HepG2 (cell line): ENCODE measurements around the gene SIGLEC14. TPM values are rescaled to one million over a fixed set of nuclear protein-coding genes. Genes with fewer than 3 reads are reported as not detected.

Experiments
- ATAC-seq: fragments of 200-7000 bp; cut with Tn5 transposase; 3 replicates; pipeline ENCODE4 v1.9.1; 2020; ENCODE audit warnings: mild to moderate bottlenecking, moderate library complexity
- BruUV-seq: library from RNA; stranded (reverse); fragments of 400-500 nt; replicated peaks from 2 replicates; lab custom pipeline; 2021; lab: Mats Ljungman, UMichigan
- CTCF ChIA-PET: fragments of 300-600 bp; formaldehyde crosslinking; extraction: SDS; loops from one replicate; lab custom pipeline; 2021; ENCODE audit warnings: low total read pairs, inconsistent platforms, low intra/inter-chr PET ratio; lab: Yijun Ruan, JAX
- POLR2A ChIA-PET: fragments of 350-600 bp; sonication (Branson Sonifier 250); formaldehyde crosslinking; loops from one replicate; lab custom pipeline; 2020; ENCODE audit warnings: antibody characterized with exemption, inconsistent platforms; lab: Yijun Ruan, JAX
- DNase-seq: peaks from one replicate; pipeline ENCODE4 v3.0.0-alpha.2; 2015; ENCODE audit warnings: low spot score
- FAIRE-seq: peaks from 3 replicates; lab custom pipeline; 2011; peaks lifted over from hg19 to GRCh38; lab: Jason Lieb, UNC
- H2AFZ ChIP-seq: one replicate; pipeline ENCODE4 v1.6.1; 2011; ENCODE audit warnings: low read length, inconsistent platforms
- H3K27ac ChIP-seq: fragments of 300-600 bp; 3 replicates; pipeline ENCODE4 v1.8.0; 2011; ENCODE audit warnings: mixed run types, mild to moderate bottlenecking, mixed read lengths, low read length, inconsistent platforms; ENCODE audit not compliant: insufficient read depth; ENCODE audit errors: extremely low read length
- H3K27me3 ChIP-seq, 2 experiments: fragments of 200-600 bp in 1 of 2; 2 replicates in 1 of 2; 3 replicates in 1 of 2; pipeline versions ENCODE4 v1.6.0 to v1.8.0; 2011; ENCODE audit warnings: low read length in 2 of 2, mild to moderate bottlenecking in 2 of 2, moderate library complexity in 2 of 2, inconsistent platforms in 1 of 2; ENCODE audit not compliant: insufficient read depth in 2 of 2, control insufficient read depth in 1 of 2
- H3K36me3 ChIP-seq, 2 experiments: fragments of 200-600 bp in 1 of 2; replicated peaks in 1 of 2; 2 replicates in 1 of 2; 3 replicates in 1 of 2; pipeline versions ENCODE4 v1.5.1 to v1.8.0; 2011; ENCODE audit warnings: low read length in 2 of 2, inconsistent platforms in 1 of 2; ENCODE audit not compliant: insufficient read depth in 2 of 2, control insufficient read depth in 1 of 2
- H3K4me1 ChIP-seq: 2 replicates; pipeline ENCODE4 v1.5.1; 2012; ENCODE audit warnings: low read length, inconsistent platforms; ENCODE audit not compliant: insufficient read depth
- H3K4me2 ChIP-seq: 2 replicates; pipeline ENCODE4 v1.6.0; 2011; ENCODE audit warnings: low read depth, low read length, inconsistent platforms
- H3K4me3 ChIP-seq, 3 experiments: fragments of 200-600 bp in 1 of 3; sonication (generic), shearing (Covaris generic) in 1 of 3; replicated peaks in 1 of 3; 2 replicates each; pipeline ENCODE4 v1.5.1; 2011 to 2016; ENCODE audit warnings: low read length in 3 of 3, inconsistent platforms in 2 of 3, low read depth in 2 of 3, mild to moderate bottlenecking in 2 of 3, control low read depth in 1 of 3, mixed read lengths in 1 of 3; ENCODE audit not compliant: insufficient read depth in 1 of 3
- H3K79me2 ChIP-seq: one replicate; pipeline ENCODE4 v1.6.1; 2011; ENCODE audit warnings: low read length, inconsistent platforms; ENCODE audit not compliant: insufficient read depth
- H3K9ac ChIP-seq: 2 replicates; pipeline ENCODE4 v1.6.0; 2011; ENCODE audit warnings: mild to moderate bottlenecking, low read depth, low read length, inconsistent platforms; ENCODE audit not compliant: insufficient read depth
- H3K9me3 ChIP-seq: 2 replicates; pipeline ENCODE4 v1.5.1; 2012; ENCODE audit warnings: mild to moderate bottlenecking, low read length
- H4K20me1 ChIP-seq: 2 replicates; pipeline ENCODE4 v1.6.0; 2011; ENCODE audit warnings: inconsistent platforms, mild to moderate bottlenecking, low read length, moderate library complexity; ENCODE audit not compliant: insufficient read depth
- CEBPG ChIP-seq: IDR thresholded peaks from 2 replicates; pipeline ENCODE4 v1.6.1; 2016
- CTCF ChIP-seq: sonication (generic); formaldehyde crosslinking; IDR thresholded peaks from 2 replicates; pipeline ENCODE4 v1.5.0; 2020; ENCODE audit warnings: mild to moderate bottlenecking, missing genetic modification reagents, moderate library complexity
- HDAC1 ChIP-seq: sonication (generic); formaldehyde crosslinking; IDR thresholded peaks from 2 replicates; pipeline ENCODE4 v1.5.1; 2020; ENCODE audit warnings: mild to moderate bottlenecking, missing genetic modification reagents
- HHEX ChIP-seq: IDR thresholded peaks from 2 replicates; pipeline ENCODE4 v1.6.1; 2016; ENCODE audit warnings: control low read depth
- SMARCC2 ChIP-seq: fragments of 450-650 bp; IDR thresholded peaks from 2 replicates; pipeline ENCODE4 v1.6.1; 2017; ENCODE audit warnings: antibody characterized with exemption, mild to moderate bottlenecking
- SOX5 ChIP-seq: IDR thresholded peaks from 2 replicates; pipeline ENCODE4 v1.6.1; 2016; ENCODE audit warnings: borderline replicate concordance
- STAG1 ChIP-seq: sonication (generic); formaldehyde crosslinking; IDR thresholded peaks from 2 replicates; pipeline ENCODE4 v1.4.0; 2020; ENCODE audit warnings: missing genetic modification reagents
- ZNF670 ChIP-seq: sonication (generic); formaldehyde crosslinking; IDR thresholded peaks from 2 replicates; pipeline ENCODE4 v1.8.0; 2022; ENCODE audit warnings: mild to moderate bottlenecking, missing genetic modification reagents, borderline replicate concordance
- ZNF713 ChIP-seq: sonication (generic); formaldehyde crosslinking; IDR thresholded peaks from 2 replicates; pipeline ENCODE4 v1.4.0; 2020; ENCODE audit warnings: mild to moderate bottlenecking, missing genetic modification reagents
- ZNF792 ChIP-seq: IDR thresholded peaks from 2 replicates; pipeline ENCODE4 v1.6.1; 2016
- WGBS: methylation state at CpG from one replicate; pipeline ENCODE4 v1.1.6; 2017; ENCODE audit warnings: low lambda C conversion rate; 5-methylcytosine and 5-hydroxymethylcytosine counted together
- in situ Hi-C: cut with HindIII; loops from 2 replicates; pipeline ENCODE4 v1.10.0; 2017; ENCODE audit warnings: low pct_unique_long_range_greater_than_20kb; ENCODE audit not compliant: extremely low pct_ligation_motif_present
- intact Hi-C: fragments of 100-400 bp; cut with micrococcal nuclease; formaldehyde crosslinking; loops from one replicate; pipeline ENCODE4 v1.10.0; 2022; ENCODE audit not compliant: unreplicated experiment
- polyA plus RNA-seq, 8 experiments: library from polyadenylated mRNA; depleted of rRNA in 3 of 8; stranded (reverse) in 7 of 8; unstranded in 1 of 8; fragments of >200 nt; fragmentation: Illumina TruSeq in 4 of 8; extraction: Trizol in 4 of 8; gene quantifications; 2 replicates each; pipeline versions ENCODE4 v1.2.1 to v1.2.3, GENCODE V29; 2011 to 2016; ENCODE audit warnings: low read depth in 4 of 8, missing spikeins in 1 of 8, mixed read lengths in 1 of 8; ENCODE audit not compliant: insufficient read depth in 1 of 8
- total RNA-seq, 5 experiments: library from RNA; depleted of rRNA; stranded (reverse); fragments of >200 nt; fragmentation: Illumina TruSeq; extraction: Trizol; gene quantifications; 2 replicates each; pipeline ENCODE4 v1.2.3, GENCODE V29; 2016; ENCODE audit warnings: low read depth in 1 of 5

SIGLEC14 gene
- total and polyA plus RNA-seq, 2 of the 13 experiments (the other 11 are each of a cell fraction or from before 2014, with no cell fraction given), result 0.05 to 0.09 TPM

GRCh38 chr19:51663650-51664049 lies 17.0 kb upstream of the SIGLEC14 start:
- H3K36me3 ChIP-seq, result no peaks in the 10 kb centered on the region
- no peak overlapping the region for H3K27ac ChIP-seq
- H3K4me2 ChIP-seq, result no peak overlapping the region
- no peaks in the 10 kb centered on the region for H3K4me1 ChIP-seq
- H3K9me3 ChIP-seq, result no peaks in the 10 kb centered on the region
- H3K79me2 ChIP-seq, result no peaks in the 10 kb centered on the region
- H3K4me3 ChIP-seq, result no peak overlapping the region
- H3K27me3 ChIP-seq, result no peaks in the 10 kb centered on the region
- in situ Hi-C loops, result no loop called here
- TF ChIP-seq ZNF713 (CRISPR knock-in tag), result no peak
- TF ChIP-seq HHEX (CRISPR knock-in tag), result no peak
- TF ChIP-seq HDAC1, result no peak
- TF ChIP-seq ZNF670 (CRISPR knock-in tag), result no peak
- TF ChIP-seq SMARCC2, result no peak
- POLR2A ChIA-PET, result no interaction called here
- no peak overlapping the region for H3K9ac ChIP-seq
- H4K20me1 ChIP-seq, result no peaks in the 10 kb centered on the region
- BruUV-seq, result no TSS peak
- no peak for FAIRE-seq
- H2AFZ ChIP-seq, result no peak overlapping the region
- CTCF ChIA-PET, result no interaction called here
- ATAC-seq, result no peak
- 33% methylated on average over 3 of the region's 3 CpGs for whole genome bisulfite sequencing
- intact Hi-C loops, result no loop called here
- no peak for DNase-seq

DNA sequence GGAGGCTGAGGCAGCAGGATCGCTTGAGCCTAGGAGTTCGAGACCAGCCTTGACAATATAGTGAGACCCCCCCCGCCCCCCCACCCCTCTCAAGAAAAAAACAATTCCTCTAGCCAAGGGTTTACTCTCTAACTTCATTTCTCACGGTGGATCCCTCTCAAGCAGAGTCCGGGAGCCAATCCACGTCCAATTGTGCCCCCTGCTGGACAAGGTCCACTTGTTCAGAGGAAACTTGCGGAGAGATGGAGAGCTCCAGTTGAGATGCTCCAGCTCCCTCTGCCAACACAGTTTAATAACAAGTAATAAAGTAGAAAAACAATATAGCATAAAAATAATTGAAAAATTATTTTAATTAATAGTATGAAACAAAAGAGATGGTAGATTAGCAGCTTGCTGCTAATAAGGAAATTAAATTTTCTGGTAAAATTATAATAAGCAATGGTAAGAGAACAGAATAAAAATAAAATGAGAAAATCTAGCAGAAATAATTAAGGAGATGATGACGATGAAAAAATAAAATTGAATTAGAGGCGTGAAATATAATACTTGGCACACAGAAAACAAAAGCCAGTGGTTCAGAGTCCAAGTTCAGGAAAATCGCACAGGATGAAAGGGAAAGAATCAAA lies 14.5 kb upstream of the SIGLEC14 start:
- ATAC-seq (peak; percentile 49; the same call in 2 of the 3 replicates), DNase-seq (peak; percentile 54), FAIRE-seq (no peak)
- intact Hi-C loops (no loop called here), in situ Hi-C loops (no loop called here)
- Histone ChIP-seq H3K27ac (no peak overlapping the region), H3K36me3 (no peaks in the 10 kb centered on the region), H3K9ac (no peak overlapping the region), H4K20me1 (no peaks in the 10 kb centered on the region), H3K4me2 (no peak overlapping the region), H3K4me1 (no peaks in the 10 kb centered on the region), H3K27me3 (no peaks in the 10 kb centered on the region), H3K9me3 (no peaks in the 10 kb centered on the region), H3K79me2 (no peaks in the 10 kb centered on the region), H3K4me3 (no peak overlapping the region), H2AFZ (no peak overlapping the region)
- 3% methylated on average over 8 of the region's 10 CpGs for WGBS
- TF ChIP-seq CEBPG (CRISPR knock-in tag) (no peak), SOX5 (CRISPR knock-in tag) (no peak), ZNF792 (CRISPR knock-in tag) (no peak), CTCF (CRISPR knock-in tag) (peak; percentile 65), STAG1 (CRISPR knock-in tag) (peak; percentile 45)
- ChIA-PET POLR2A (no interaction called here), CTCF (interaction anchor here (1.1 kb wide), 1 partner anchor 189 kb away, joined by 4 read pairs; no protein-coding TSS in a partner anchor)
- BruUV-seq, result no TSS peak
